T-helper 22 cell (primary cell): ENCODE results near the gene PCSK1.
"Not testable (repeated sequence)": the region's sequence is repeated elsewhere in the genome, so short reads cannot be mapped to it uniquely, and the experiment has no call there.

Experiments used
- DNase-seq: peaks from one replicate; pipeline ENCODE4 v3.0.0-alpha.2; 2020; ENCODE audit warnings: low read depth

Gene PCSK1

DNA sequence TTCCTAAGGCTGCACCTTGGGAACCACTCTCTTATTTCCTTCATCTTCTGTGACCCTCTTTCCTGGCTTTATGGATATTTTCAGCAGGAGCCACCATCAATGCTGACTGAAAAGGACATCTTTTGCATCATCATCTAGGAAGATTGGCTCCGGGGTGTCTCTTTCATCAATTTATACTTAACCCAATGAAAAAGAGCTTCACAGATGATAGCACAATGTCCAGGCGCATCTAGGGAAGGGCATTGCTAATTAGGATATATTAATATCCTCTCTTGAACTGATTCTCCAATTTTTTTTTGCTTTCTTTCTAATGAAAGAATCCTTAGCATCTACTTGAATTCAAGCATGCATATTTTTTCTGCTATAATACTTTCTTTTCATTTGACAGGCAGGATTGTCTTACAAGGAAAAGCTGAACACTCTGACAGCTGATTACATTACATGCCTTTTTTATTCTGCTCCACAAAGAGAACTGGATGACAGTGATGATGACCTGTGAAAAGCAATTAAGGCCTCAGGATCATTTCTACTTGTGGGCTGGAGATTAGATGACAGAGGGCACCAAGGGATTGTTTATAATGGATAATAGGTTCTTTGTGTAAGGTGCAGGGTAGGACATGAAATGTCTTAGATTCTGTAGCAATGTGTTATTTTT is 60.2 kb downstream of the PCSK1 start:
- DNase-seq, result no peak

DNA sequence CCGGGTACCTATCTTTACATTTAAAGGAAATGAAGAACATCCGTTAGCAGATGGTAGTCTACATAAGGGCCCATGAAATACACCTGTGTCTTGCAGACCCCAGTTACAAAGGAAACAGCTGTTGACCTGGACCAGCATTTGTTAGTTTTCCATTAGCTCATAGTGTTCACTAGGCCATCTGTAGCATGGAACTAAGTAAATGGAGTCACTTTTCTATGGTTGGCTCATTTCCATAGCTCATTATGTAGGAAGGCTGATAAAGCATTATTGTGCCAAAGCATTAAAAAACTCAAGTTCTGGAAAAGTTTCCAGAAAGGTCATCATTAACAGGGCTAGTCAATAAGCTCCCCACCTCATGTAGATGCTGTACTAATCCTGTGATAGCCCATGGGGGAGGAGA is 62.1 kb downstream of the PCSK1 start:
- DNase-seq, result no peak

DNA sequence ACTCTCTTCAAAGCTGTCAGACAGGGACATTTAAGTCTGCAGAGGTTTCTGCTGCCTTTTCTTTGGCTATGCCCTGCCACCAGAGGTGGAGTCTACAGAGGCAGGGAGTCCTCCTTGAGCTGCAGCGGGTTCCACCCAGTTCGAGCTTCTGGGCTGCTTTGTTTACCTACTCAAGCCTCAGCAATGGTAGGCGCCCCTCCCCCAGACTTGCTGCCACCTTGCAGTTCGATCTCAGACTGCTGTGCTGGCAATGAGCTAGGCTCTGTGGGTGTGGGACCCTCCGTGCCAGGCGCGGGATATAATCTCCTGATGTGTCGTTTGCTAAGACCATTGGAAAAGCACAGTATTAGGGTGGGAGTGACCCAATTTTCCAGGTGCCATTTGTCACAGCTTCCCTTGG is 65.7 kb downstream of the PCSK1 start:
- DNase-seq, result not testable (repeated sequence)

DNA sequence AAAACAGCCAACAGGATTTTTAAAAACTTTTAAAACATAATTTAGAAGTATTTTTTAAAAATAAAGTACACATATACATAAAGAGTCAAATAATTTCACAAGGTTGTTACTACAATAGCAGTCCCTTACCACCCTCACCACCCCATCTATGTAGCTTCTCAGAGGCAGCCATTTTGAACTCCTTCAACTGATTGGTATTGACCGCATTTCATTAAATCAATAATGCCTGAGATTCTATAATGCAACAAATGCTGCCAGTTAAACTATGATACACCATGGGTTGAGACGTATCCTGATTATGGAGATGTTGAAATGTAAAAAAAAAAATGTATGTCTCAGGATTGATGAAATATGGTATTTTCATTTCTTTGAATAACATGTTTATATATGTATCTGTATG is 78.8 kb downstream of the PCSK1 start:
- DNase-seq, result no peak

DNA sequence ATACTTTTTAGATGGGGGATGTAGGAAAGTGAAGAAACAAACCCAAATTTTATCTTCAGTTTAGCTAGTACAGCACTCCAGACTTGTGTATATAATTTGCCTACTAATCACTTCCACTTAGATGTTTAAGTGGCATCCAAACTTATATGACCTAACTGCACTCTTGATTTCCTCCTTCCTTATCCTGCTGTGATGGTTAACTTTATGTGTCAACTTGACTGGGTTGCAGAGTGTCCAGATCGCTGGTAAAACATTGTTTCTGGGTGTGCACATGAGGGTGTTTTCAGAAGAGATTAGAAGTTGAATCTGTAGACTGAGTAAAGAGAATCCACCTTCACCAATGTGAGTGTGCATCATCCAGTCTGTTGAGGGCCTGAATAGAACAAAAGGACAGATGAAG is 79.8 kb downstream of the PCSK1 start:
- DNase-seq, result no peak

DNA sequence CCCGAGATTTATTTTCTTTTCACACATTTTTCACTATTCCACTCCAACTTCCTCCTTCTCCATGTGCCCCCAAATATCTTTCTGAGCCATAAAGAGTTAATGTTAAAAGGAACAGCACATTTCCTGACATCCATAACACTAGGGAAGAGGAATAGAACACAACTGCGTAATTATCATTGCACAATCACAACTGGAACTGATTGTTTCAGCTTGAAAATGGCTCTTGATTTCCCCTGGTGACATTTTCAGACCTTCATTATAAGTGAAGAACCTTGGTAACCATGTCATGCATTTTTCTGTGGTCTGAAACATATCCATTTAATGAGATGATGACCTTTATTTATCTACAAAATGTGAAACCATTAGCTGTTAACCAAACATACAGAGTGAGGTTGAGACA is 82.4 kb downstream of the PCSK1 start:
- no peak for DNase-seq

DNA sequence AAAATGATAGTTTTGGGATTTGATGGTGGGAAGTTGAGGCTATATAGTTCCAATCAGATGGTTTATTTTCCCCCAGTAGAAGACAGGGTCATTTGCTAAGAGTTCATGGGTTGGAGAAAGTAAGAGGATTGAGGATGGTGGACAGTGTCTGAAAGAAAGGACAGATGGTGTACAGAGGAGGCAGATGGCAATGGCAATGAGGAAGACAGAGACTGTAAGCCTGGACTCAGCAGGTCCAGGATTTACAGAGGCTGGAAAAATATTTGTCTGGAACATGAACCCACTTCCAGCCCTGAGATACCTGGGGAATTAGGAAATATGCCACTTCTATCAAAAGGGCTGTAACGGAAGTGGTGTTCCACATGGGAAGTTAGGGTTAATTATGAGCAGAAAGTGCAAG is 84.5 kb downstream of the PCSK1 start:
- no peak for DNase-seq

DNA sequence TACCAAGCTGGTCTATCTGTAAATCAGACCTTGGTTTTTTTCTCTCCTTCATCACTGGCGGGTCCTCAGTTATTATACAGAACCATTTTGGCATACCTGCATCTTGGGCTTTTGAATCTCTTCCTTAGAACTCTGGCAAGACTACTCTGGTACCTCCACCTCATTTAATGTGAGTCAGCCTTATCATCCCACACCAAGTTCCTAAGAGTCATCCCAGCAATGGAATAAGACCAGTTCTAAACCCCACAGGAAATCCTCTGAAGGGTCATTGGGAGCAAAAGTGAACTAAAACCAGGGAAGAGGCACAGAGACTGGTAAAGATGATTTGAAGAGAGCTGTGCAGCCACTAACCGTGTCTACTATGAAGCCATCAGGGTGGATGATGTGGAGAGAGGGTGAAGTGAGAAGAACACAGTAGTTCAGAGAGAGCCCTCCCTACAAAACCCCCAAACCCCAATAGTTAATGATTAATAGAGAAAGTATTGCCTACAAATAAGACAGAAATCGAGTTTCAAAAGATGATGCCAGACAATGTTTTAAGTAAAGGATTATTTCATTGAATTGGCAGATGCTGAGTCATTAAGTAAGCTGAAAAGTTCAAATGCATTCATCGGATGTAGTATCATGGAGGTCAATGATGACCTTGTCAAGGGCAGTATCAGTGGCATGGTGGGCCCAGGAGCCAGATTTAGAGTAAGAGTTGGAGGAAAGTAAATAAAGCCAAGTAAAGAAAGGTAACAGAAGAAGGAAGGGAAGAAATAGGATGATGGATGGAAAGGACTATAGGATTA is 85.4 kb downstream of the PCSK1 start:
- DNase-seq, result no peak

DNA sequence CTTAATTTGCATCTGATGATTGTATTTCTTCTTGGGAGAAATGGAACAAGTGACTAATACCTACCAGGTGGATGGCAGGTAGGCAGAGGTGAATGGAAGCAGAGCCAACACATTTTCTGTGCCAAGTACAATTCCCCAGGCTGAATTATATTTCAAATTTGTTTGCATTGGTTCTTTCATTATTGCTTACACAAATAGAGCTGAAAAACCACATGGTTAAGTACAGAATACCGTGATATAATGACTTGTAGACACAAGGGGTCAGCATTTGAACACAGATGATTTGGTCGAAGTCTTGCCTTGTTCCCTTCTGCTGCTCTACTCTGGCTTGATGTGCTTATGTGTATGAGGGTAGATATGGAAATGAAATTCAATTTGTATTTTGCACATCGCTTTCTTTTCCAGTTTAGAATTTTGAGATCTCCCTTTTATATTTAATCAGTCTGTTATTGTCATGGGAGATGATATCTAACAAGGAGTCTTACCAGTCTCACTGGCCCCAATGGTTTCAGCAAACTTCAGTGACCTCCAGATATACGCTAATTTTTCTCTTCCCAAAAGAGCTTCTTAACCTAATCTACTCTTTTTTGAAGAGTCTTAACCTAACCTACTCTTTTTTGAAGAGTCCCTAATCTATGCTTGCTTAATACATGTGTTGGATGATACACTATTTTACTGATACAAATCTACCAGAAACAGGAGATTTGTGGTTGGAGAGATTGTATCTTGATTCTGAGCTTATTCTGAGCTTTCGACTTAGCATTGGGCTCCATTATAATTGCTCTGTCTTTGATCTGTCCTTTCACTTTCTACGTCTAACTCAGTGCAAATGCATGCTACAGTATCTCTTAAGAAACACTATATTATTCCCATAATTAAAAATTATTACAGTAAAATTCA is 88.1 kb downstream of the PCSK1 start:
- DNase-seq, result no peak

DNA sequence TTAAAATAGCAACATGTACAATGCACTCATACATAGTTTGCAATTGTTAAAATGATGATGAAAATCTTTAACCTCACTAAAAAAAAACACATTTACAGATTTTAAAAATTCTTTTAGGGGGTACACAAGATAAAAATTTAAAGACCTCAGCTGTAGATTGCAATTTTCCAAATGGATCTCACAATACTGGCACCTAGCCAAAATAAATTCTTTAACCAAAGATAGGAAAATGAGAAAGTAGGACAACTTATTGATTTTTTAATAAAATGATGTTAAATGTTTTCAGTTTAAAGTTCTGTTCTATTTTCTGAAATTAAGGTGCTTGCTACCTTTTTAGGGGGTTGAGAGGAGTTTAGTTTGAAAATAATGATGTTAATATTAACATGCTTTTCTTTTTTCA is 90.0 kb downstream of the PCSK1 start:
- DNase-seq, result no peak

DNA sequence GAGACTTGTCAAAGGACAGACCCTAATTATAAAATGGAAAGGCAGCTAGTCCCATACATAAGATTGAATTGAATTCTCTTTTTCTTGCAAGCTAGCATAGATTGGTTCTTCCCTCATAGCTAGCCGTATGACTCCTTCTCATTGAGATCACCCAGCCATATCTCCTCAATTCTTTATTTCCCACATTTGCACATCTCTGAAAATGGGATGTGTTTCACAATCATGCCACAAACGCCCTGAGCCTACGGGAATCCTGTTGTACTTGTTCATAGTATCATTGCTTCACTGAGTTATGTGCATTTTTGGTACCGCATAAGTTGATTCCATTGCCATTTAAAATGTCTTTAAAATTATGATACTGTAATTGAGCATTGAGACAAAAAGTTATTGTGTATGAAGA is 90.5 kb downstream of the PCSK1 start:
- DNase-seq, result no peak
